ENCODE results near the gene CTNS.

The CTNS gene

DNA sequence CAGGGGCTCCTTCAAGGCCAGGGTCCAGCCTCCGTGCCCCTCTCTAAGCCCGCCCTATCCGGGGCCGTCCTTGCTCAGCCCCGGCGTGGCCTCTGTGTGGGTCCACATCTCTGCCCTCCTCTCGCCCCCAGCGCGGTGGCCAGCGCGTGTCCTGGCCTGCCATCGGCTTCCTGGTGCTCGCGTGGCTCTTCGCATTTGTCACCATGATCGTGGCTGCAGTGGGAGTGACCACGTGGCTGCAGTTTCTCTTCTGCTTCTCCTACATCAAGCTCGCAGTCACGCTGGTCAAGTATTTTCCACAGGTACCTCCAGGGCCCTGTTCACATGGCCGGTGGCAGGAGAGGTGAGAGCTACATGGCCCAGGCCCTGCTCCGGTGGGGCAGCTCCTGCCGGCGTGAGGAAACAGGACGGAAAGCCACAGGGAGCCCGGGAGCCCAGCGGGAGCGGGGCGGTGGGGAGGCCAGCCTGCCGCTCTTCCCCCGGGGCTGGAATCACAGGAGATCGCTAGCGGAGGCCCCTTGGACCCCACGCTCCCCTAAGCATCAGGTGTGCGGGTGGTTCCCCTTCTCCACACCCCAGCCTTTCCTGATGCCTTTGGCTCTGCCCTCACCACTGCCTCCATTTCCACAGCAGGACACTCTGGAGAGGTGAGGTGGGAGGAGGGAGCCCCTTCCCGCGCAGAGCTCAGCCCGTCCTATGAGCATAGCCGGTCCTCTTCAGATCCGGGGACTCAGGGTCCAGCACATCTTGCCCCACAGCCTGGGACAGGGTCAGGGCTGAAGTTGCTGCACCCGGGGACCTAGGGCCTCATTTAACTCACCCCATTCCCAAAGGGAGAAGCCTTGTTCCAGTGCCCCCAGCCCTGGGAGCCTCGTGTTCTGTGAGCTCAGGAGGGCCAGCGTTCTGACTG, 21.6 kb downstream of the CTNS start:
- in situ Hi-C loops (cut with HindIII; ENCODE audit: low sequenced_read_pairs), result no loop called here

DNA sequence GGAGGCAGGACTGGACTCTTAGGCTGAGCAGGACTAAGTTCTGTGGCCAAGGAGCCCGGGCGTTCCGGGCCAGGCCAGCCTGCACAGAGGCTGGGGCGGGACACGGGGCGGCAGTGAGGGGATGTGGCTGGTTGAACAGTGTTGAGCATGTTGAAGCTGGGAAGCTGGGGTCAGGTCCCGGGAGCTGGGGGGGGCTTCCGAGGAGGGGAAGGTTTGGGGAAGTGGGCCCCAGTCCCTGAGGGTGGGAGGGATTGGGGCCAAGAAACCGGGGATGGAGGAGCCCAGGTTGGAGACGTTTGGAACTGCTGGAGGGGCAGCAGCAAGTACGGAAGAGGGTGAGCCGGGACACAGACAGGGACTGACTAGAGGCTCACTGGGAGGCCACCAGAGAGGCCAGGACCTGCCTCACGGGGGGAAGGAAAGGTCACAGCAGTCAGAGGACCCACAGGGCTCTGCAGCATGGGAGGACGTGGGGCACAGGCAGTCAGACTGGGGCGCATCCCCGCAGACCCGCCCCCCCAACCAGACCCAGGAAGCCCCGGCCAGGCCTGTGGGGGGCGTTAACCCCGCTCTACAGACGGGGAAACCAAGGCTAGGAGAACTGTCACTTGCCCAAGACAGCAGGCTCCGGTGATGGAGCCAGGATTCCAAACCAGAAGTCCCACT, 22.4 kb downstream of the CTNS start:
- in situ Hi-C loops (cut with HindIII; ENCODE audit: low sequenced_read_pairs), result no loop called here

DNA sequence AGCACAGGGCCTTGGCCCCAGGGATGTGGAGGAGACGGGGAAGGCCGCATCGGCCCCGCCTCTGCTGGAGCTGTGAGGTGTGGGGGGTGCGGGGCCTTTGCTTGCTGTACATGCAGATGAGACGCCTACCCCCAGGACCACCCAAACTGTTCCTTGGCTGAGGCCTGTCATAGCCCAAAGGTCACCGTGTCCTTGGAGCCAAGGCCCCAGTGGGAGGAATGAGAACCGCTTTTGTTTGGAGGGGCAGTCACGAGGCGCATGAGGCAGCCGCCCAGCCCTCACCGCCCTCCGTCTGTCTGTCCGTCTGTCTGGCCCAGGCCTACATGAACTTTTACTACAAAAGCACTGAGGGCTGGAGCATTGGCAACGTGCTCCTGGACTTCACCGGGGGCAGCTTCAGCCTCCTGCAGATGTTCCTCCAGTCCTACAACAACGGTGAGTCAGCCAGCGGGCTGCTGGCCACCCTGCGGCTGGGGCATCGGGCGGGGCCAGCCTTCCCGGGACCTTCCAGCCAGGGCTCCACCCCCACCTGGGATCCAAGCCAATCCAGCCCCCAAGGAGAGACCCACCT, 23.1 kb downstream of the CTNS start:
- in situ Hi-C loops (cut with HindIII; ENCODE audit: low sequenced_read_pairs), result no loop called here

DNA sequence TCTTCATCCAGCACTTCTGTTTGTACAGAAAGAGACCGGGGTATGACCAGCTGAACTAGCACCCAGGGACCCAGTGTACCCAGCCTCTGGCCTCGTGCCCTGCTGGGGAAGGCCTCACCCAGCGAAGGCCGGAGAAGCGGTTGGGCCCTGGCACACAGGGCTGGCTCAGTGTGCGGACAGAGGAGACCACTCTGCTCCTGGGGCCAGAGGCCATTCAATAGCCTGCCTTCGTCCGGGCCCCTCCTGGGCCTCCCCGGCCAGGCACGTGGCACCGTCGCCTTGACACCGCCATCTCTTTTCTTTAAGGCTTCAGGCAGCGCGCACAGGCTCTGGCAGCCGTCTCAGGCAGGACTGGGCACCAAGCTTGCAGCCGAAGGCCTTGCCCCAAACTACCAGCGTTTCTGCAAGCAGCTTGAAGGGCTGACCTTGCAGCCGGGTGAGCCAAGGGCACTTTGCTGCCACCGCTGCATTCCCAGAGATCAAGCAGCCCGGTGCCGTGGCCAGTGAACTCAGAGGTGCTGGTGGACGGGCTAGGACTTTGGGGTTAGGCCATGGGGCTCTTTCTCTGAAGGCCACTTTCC, 23.8 kb downstream of the CTNS start:
- in situ Hi-C loops (cut with HindIII; ENCODE audit: low sequenced_read_pairs), result no loop called here

DNA sequence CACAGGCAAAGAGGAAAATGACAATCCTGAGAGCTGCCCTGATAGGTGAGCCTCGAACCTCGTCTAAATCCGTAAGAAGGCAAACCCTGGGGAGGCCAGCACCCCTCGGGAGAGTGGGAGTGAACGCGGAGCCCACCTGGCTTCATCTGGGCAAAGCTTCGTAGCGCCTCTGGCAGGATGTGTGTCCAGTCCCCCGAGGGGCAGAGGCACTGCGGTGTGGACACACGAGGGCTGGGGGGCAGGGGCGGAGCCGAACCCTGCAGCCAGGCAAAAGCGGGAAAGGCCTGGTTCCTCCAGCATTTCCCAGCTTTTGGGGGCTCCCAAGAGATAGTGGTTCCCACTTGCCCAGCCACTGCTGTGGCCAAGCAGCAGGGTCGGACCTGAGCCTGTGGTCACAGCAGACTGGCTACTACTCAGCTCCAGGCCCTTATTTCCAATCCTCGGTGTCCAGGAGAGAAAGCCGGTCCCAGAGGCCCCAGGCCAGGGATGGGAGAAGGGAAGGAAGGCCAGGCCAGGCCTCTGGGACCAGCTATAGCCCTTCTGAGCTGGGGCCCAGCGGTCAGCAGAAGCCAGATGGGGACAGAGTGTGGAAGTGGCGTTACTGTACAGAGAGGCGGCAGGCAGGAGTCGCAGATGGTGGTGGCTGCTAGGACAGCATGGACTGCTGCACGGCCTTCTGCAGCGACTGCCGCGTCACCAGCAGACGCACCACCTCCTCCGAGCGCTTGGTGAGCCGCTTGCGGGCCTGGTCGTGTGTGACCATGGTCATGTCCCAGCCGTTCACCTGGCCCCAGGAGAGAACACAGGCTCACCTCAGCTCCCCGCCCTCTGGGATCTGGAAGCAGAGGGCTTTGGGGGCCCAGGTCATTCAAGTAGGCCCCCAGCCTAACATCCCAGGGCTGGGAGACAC, 26.8 kb downstream of the CTNS start:
- in situ Hi-C loops (cut with HindIII; ENCODE audit: low sequenced_read_pairs), result no loop called here

DNA sequence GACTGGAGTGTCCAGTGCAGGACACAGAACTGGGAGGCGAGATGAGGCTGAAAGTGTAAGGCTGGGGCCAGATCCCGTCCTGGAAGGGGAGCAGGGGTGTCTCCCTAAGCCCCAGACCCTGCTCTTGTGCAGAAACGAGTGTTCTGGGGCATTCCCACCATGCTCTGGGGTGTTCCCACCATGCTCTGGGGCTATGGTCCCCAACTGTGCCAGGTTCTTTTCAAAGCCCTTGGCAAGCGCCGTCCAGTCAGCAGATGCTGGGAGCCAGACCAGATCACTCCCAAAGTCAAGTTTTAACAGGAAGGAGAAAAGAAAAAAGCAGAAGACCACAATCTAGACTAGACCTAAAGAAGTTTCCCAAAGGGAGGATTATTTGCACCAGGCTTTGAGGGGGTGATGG, 29.3 kb downstream of the CTNS start:
- in situ Hi-C loops (cut with HindIII; ENCODE audit: low sequenced_read_pairs), result no loop called here

DNA sequence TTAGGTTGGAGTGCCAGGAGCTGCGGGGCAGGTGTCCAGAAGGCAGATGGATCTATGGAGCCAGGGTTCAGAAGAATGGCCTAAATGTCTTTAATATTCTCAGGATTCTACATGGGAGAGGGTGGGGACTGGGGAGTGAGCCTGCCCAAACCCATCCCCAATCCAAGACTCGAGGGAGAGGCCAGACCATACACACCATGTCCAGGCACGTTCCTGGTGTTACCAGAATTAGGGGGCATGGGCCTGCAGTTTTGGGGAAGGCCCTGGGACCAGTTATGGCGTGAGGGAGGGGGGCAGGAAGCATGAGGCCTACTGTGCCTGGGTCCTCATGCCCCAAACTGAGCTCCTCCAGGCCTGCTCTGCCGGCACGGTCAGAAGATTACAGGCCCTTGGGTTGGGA, 30.0 kb downstream of the CTNS start:
- in situ Hi-C loops (cut with HindIII; ENCODE audit: low sequenced_read_pairs), result no loop called here

DNA sequence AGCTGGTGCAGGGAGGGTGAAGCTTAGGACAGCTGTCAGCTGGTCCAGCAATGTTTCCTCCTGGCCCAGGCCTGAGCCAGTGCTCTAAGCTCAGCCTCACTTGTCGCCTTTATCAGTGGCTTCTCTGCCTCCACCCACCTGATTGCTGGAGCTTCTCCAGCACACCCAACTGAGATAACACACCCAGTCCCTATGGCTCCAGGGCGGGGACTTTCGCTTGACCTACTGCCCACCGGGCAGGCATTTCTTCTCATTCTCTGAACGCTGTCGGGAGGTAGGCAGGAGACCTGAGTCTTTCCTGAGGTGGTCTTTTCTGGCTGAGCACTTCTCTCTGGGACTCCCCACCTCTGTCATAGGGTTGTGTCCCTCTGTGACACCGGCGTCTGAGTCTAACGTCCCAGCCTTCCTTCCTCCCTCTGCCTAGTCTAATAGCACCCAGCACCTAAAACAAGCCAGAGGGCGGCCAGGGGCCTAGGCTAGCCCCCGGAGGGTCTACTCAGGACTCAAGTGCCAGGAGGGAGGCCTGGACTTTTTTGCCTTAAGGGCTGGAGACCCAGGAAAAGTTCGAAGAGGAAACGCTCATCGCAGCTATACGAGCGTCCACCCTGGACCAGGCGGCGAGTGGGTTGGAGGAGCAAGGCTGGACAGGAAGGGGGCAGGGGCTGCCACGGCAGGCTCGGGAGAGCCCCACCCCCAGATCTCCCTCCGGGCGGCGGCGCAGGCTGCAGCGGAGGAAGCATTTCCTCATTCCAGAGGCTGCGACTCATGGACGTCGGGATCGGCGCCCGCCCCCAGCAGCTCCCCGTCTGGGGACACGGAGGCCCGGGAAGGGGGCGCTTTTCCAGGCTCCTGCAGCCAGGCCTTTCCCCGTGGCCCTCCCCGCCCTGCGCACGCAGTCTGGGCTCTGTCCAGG, 31.1 kb downstream of the CTNS start:
- in situ Hi-C loops (cut with HindIII; ENCODE audit: low sequenced_read_pairs), result no loop called here

DNA sequence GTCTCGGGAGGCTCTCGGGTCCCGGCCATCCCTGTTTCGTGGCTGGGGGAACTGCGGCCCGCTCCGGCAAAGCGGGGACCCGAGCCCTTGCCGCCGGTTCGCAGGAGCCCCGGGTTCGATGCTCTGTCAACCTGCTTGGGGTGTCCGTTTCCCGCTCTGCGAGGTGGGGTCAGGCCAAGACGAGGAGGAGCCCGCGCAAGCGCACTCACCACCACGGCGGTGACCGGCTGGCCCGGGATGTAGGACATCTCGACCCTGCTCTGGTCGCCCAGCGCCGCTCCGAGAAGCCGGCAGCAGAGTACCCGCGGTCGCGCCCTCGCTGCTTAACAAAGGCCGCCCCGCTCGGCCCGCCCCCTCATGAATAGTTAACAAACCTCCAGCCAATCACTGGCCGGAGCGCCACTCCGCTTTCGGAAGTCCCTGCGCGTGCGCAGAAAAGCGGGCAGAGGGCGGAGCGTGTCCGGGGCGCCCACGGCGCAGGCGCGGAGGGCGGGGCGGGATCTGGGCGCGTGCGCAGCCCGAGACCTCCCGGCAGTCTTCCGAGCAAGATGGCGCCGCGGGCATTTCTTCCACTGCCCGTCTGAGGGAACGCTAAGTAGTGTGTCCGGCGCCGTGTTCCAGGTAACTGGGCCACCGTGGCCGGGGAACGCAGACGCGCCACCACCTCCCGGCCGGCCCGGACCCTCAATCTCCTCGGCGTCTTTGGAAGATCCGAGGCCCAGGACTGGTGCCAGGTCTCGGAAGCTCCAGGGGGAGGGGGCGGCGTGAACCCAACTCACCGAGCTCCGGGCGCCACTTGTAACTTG, 31.9 kb downstream of the CTNS start, which contains the start of the genes EMC6 and TAX1BP3:
EMC6 (plus strand) TSS at position 534 of the 806 bp plus-strand sequence. CDS start 335 bp downstream, outside the sequence.
TAX1BP3 (minus strand) TSS at position 300 of the 806 bp plus-strand sequence; CDS start at position 248, 52 bp downstream.
- in situ Hi-C loops (cut with HindIII; ENCODE audit: low sequenced_read_pairs), result no loop called here

DNA sequence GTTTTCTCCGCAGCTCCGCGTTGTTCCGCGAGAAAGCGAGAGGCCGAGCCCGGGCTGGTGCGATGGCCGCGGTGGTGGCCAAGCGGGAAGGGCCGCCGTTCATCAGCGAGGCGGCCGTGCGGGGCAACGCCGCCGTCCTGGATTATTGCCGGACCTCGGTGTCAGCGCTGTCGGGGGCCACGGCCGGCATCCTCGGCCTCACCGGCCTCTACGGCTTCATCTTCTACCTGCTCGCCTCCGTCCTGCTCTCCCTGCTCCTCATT, 32.5 kb downstream of the CTNS start:
- in situ Hi-C loops (cut with HindIII; ENCODE audit: low sequenced_read_pairs), result no loop called here

DNA sequence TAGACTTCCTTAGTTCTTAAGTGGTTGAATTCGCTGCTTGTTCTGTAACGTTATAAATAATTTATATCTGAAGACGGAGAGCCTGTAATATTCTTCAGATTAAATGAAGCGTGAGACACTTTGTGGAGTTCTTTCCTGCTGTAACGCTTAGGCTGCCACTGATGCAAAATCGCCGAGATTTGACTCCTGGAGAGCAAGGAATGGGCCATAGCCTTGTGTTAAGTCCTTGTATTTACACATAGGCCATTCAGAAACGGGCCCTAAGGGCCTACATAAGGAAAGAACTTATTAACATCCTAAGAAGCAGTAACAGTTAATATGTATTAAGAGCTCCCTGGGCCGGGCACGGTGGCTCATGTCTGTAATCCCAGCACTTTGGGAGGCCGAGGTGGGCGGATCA, 33.0 kb downstream of the CTNS start:
- in situ Hi-C loops (cut with HindIII; ENCODE audit: low sequenced_read_pairs), result no loop called here

DNA sequence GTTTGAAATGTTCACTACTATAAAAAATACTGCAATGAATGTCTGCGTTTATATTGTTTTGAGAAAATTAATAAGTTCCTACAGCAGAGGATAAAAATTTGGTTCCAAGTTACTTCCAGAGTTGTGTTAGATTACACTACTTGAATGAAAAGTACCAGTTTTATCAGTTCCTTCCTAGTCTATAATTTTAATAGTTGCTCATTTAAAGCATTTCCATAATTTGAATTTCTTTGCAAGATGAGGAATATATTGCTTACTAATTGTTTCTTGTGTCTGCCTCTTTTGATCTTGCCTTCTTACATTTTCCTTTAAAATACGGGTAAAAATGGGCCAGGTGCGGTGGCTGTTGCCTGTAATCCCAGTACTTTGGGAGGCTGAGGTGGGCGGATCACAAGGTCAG, 36.0 kb downstream of the CTNS start:
- in situ Hi-C loops (cut with HindIII; ENCODE audit: low sequenced_read_pairs), result no loop called here

DNA sequence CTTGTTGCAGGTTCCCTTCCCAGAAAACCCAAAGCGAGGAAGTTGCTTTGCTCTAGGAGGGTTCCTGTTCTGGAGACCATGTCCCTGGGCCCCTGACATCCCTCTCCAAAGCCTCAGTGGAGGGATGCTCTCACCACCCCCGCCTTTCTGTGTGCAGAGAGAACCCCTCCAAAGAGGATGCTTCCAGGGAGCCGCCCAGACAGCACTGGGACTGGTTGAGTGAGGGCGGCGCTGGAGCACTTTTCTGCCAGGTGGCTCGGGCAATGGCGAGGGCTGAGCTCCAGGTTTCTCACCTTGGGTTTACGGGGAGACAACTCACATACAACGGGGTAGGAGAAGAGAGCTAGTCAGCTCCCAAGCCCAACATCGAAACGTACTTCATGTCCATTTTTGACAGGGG, 39.3 kb downstream of the CTNS start:
- in situ Hi-C loops (cut with HindIII; ENCODE audit: low sequenced_read_pairs), result no loop called here

DNA sequence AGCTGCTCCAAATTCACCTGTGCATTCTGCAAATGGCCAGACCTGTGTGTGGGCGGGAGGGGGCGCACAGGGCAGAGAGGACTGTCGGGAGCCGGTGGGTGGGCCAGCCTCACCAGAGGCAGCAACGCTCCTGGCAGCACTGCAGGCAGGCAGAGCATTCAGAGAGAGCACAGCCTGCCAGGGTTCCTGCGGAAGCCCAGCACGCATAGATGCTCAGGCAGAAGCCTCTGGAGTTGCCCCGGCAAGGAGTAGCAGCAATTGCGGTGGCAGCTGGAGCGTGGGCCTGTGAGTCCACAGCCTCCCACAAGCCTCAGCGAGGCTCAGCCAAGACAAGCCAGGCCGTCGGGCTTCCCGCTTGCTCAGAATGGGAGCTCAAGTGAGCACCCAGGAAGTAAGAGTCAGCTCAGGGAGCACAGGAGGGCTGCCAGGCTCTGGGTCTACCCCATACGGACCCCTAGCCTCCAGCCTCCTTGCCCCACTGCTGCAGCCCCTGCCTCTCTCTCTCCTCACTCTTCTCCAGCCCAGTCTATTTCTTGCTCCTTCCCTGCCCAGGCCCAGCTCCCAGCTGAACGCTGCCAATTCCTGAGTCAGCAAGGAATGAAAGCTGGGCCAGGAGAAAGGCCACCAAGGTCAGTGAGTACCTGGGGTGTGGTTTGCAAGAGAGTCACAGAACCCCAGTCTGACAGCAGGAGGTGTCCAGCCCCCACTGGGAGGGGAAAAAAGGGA, 41.7 kb downstream of the CTNS start:
- in situ Hi-C loops (cut with HindIII; ENCODE audit: low sequenced_read_pairs), result no loop called here

DNA sequence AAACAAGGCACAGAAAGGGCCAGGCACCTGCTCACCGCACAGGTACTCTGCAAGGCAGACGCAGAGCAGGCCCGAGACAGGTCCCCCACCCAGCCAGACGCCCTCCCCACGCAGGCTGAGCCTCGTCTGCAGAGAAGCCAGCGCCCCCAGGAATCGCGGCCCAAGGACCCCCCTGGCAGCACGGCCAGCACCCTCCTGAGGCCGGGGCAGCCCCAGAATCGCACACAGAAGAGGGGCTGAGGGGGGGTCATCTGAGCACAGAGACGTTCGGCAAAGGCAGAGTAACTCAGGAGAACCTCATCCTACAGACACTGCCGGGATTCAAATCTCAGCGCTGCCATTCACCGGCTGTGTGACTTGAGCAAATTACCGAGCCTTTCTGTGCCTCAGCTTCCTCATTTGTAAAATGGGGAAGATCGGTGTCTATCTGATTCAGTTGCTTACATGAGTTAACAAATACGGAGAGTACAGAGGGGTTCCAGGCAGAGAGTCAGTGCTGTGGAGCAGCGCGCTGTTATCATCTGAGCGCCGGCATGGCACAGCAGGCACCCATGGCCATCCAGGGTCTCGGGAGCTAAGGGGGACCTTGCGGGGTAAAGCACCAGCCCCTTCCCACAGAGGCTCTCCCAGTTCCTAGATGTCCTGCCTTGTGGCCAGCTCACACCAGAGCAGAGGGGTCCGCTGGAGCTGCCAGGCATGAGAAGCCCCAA, 42.4 kb downstream of the CTNS start:
- in situ Hi-C loops (cut with HindIII; ENCODE audit: low sequenced_read_pairs), result no loop called here

DNA sequence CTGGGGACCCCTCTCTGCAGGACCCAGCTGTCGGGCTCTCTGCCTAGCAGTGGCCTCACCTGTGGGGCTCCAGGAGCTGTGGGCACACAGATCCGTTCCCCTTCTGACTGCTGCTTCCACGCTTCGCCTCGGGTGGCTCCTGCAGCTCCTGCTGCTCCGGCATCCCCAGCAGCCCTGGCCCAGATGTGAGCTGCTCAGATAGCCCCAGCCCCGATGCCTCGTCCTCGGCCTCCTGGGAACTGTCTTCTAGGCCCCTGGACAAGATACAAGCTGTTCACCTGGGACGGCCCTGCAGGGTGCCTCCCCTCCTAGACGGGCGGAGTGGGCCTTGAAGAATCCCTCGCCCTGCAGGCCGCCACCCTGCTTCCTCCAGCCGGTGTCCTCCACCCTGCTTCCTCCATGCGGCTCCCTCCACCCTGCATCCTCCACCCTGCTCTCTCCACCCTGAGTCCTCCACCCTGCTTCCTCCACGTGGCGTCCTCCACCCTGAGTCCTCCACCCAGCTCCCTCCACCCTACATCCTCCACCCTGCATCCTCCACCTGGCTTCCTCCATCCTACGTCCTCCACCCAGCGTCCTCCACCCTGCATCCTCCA, 43.1 kb downstream of the CTNS start:
- in situ Hi-C loops (cut with HindIII; ENCODE audit: low sequenced_read_pairs), result no loop called here

DNA sequence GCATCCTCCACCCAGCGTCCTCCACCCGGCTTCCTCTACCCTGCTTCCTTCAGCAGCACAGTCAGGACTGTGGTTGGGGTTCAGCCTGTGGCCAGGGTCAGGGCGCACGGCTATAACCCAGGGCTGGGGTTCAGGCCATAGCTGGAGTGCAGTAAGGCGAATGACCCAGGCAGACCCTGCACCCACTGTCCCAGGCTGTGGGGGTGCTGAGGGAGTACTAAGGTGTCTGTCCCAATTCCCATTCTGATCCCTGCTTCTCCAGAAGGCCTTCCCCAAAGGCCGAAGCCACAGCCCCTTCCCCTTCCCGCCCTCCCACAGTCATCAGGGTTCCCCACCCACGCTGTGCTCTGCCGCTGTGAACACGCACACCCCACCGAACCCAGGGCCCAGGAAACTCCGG, 44.5 kb downstream of the CTNS start:
- in situ Hi-C loops (cut with HindIII; ENCODE audit: low sequenced_read_pairs), result no loop called here
